ENCODE measurements around the gene MFSD11.
"Not testable (repeated sequence)": the region's sequence is repeated elsewhere in the genome, so short reads cannot be mapped to it uniquely, and the experiment has no call there.

Gene MFSD11

DNA sequence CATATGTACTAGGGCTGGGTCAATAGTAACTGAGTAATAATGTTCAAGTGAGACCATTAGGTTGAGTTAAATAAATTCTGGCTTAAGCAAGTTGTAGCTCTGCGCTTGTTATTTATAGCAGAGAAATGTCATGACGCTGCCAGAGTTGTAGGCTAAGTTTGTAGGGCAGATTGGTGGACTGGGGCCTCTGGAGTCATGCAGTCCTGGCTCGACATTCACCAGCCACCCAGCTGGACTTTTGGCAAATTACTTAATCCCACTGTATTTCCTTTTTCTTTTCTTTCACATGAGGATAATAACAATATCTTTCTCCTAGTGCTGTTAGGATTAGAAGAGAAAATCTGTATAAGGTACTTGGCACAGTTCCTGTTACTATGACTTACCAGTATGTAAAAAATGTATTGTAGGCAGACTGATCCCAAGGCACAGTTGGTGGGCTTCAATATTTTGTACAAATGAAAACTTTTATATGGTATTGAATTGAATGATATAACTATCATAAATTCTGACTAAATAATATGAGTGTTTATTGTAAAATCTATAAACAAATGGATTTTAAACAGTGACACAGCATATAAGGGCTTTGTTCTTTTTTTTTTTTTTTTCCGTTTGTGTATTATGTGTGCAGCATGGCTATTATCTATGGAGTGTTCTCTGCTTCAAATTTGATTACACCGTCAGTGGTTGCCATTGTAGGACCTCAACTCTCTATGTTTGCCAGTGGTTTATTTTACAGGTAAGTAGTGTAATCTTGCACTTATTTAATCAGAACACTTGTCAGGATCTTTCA, 2.6 kb downstream of the MFSD11 start:
- H3K4me3 ChIP-seq (ENCODE audit: low read length, poor library complexity, severe bottlenecking), result peak overlapping the region; percentile 7
- H3K9me3 ChIP-seq (ENCODE audit: insufficient read depth, low read depth, low read length), result no peaks in the 10 kb centered on the region
- H3K36me3 ChIP-seq (ENCODE audit: insufficient read depth, low read length), result peaks cover 28% of the 10 kb centered on the region
- peaks cover 33% of the 10 kb centered on the region for H3K4me1 ChIP-seq (ENCODE audit: insufficient read depth, low read length, poor library complexity, severe bottlenecking)
- H3K9ac ChIP-seq (ENCODE audit: low read depth, low read length, poor library complexity, severe bottlenecking), result no peak overlapping the region
- TF ChIP-seq EZH2phosphoT487 (IDR thresholded peaks at IDR 0.05; ENCODE audit: borderline replicate concordance), result no peak
- no peak for TF ChIP-seq CTCF (conservative IDR thresholded peaks at IDR 0.05; ENCODE audit: low read length)
- peak overlapping the region; percentile 35 for H3K4me2 ChIP-seq (ENCODE audit: low read depth, low read length, poor library complexity, severe bottlenecking)
- no peaks in the 10 kb centered on the region for H3F3A ChIP-seq (ENCODE audit: low read depth)
- no peak overlapping the region for H2AFZ ChIP-seq (ENCODE audit: low read length)
- H3K9me2 ChIP-seq (replicated peaks; ENCODE audit: low read depth, low read length), result no peaks in the 10 kb centered on the region
- peaks cover 49% of the 10 kb centered on the region for H3K79me2 ChIP-seq (ENCODE audit: insufficient read depth, low read length)
- peaks cover 22% of the 10 kb centered on the region for H4K20me1 ChIP-seq (ENCODE audit: insufficient read depth, low read length, poor library complexity, severe bottlenecking)
- peaks cover 16% of the 10 kb centered on the region for H3K27me3 ChIP-seq (ENCODE audit: insufficient read depth, low read length, poor library complexity, severe bottlenecking)

DNA sequence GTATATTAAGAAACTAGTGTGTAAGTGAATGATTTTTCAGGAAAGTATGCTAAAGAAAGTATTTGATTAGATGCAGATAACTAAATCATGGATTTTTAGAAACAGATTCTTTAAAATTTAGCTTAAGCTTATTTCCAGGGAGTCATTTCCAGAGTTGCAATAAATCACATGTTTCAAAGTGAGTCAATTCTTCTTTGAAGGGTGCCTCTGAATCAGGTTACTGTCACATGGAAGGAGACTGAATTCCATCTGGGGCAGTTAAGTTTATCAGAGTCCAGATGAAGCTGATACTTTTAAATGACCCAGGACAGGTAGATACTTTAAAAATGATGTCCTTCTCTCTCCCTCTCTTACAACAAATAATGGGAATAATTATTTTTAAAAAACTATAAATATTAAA, 5.0 kb downstream of the MFSD11 start:
- TF ChIP-seq EZH2phosphoT487 (IDR thresholded peaks at IDR 0.05; ENCODE audit: borderline replicate concordance) (no peak), CTCF (conservative IDR thresholded peaks at IDR 0.05; ENCODE audit: low read length) (no peak)
- Histone ChIP-seq H3K4me3 (ENCODE audit: low read length, poor library complexity, severe bottlenecking) (no peak overlapping the region), H3K36me3 (ENCODE audit: insufficient read depth, low read length) (peaks cover 26% of the 10 kb centered on the region; the same call in 1 of the 2 replicates), H3K9ac (ENCODE audit: low read depth, low read length, poor library complexity, severe bottlenecking) (no peak overlapping the region), H2AFZ (ENCODE audit: low read length) (no peak overlapping the region), H3K79me2 (ENCODE audit: insufficient read depth, low read length) (peaks cover 33% of the 10 kb centered on the region), H3K4me1 (ENCODE audit: insufficient read depth, low read length, poor library complexity, severe bottlenecking) (peaks cover 30% of the 10 kb centered on the region), H3K9me2 (replicated peaks; ENCODE audit: low read depth, low read length) (no peaks in the 10 kb centered on the region), H4K20me1 (ENCODE audit: insufficient read depth, low read length, poor library complexity, severe bottlenecking) (peaks cover 10% of the 10 kb centered on the region), H3K4me2 (ENCODE audit: low read depth, low read length, poor library complexity, severe bottlenecking) (no peak overlapping the region), H3F3A (ENCODE audit: low read depth) (no peaks in the 10 kb centered on the region), H3K9me3 (ENCODE audit: insufficient read depth, low read depth, low read length) (no peaks in the 10 kb centered on the region), H3K27me3 (ENCODE audit: insufficient read depth, low read length, poor library complexity, severe bottlenecking) (no peaks in the 10 kb centered on the region)

- Histone ChIP-seq H3F3A (ENCODE audit: low read depth) (no peaks in the 10 kb centered on the region), H3K4me3 (ENCODE audit: low read length, poor library complexity, severe bottlenecking) (no peak overlapping the region), H2AFZ (ENCODE audit: low read length) (no peak overlapping the region), H4K20me1 (ENCODE audit: insufficient read depth, low read length, poor library complexity, severe bottlenecking) (no peaks in the 10 kb centered on the region), H3K4me2 (ENCODE audit: low read depth, low read length, poor library complexity, severe bottlenecking) (no peak overlapping the region), H3K36me3 (ENCODE audit: insufficient read depth, low read length) (peaks cover 26% of the 10 kb centered on the region; the same call in 1 of the 2 replicates), H3K9me2 (replicated peaks; ENCODE audit: low read depth, low read length) (no peaks in the 10 kb centered on the region), H3K27me3 (ENCODE audit: insufficient read depth, low read length, poor library complexity, severe bottlenecking) (no peaks in the 10 kb centered on the region), H3K9me3 (ENCODE audit: insufficient read depth, low read depth, low read length) (no peaks in the 10 kb centered on the region), H3K9ac (ENCODE audit: low read depth, low read length, poor library complexity, severe bottlenecking) (no peak overlapping the region), H3K79me2 (ENCODE audit: insufficient read depth, low read length) (peaks cover 15% of the 10 kb centered on the region; the same call in 1 of the 2 replicates), H3K4me1 (ENCODE audit: insufficient read depth, low read length, poor library complexity, severe bottlenecking) (peaks cover 13% of the 10 kb centered on the region)
- TF ChIP-seq CTCF (conservative IDR thresholded peaks at IDR 0.05; ENCODE audit: low read length) (no peak), EZH2phosphoT487 (IDR thresholded peaks at IDR 0.05; ENCODE audit: borderline replicate concordance) (no peak)
Observed at GRCh38 chr17:76744747-76745146, 6.8 kb downstream of the MFSD11 start.

- H3K4me3 ChIP-seq (ENCODE audit: low read length, poor library complexity, severe bottlenecking); H3K4me2 ChIP-seq (ENCODE audit: low read depth, low read length, poor library complexity, severe bottlenecking); H3K9me3 ChIP-seq (ENCODE audit: insufficient read depth, low read depth, low read length); H3K4me1 ChIP-seq (ENCODE audit: insufficient read depth, low read length, poor library complexity, severe bottlenecking); H4K20me1 ChIP-seq (ENCODE audit: insufficient read depth, low read length, poor library complexity, severe bottlenecking); H3F3A ChIP-seq (ENCODE audit: low read depth); H3K79me2 ChIP-seq (ENCODE audit: insufficient read depth, low read length); H3K9ac ChIP-seq (ENCODE audit: low read depth, low read length, poor library complexity, severe bottlenecking); H3K27me3 ChIP-seq (ENCODE audit: insufficient read depth, low read length, poor library complexity, severe bottlenecking); H2AFZ ChIP-seq (ENCODE audit: low read length); H3K9me2 ChIP-seq (replicated peaks; ENCODE audit: low read depth, low read length): not testable (repeated sequence)
- H3K36me3 ChIP-seq (ENCODE audit: insufficient read depth, low read length), result peaks cover 26% of the 10 kb centered on the region; the same call in 1 of the 2 replicates
Observed at GRCh38 chr17:76745785-76746184, 7.9 kb downstream of the MFSD11 start.

Measured in Loucy (cell line).